Inferior parietal cortex (tissue), 1 donor: ENCODE measurements around the gene GRM5.
"Not testable (repeated sequence)": the region's sequence is repeated elsewhere in the genome, so short reads cannot be mapped to it uniquely, and the experiment has no call there.

ENCODE experiments used
- DNase-seq: peaks from one replicate; pipeline ENCODE4 v3.0.0-alpha.2; 2016; ENCODE audit errors: extremely low spot score

The GRM5 gene

GRCh38 chr11:88838139-88838538 is 227.6 kb downstream of the GRM5 start:
- not testable (repeated sequence) for DNase-seq

GRCh38 chr11:88835709-88836108 is 230.1 kb downstream of the GRM5 start:
- DNase-seq = not testable (repeated sequence)

GRCh38 chr11:88831303-88831890 is 234.4 kb downstream of the GRM5 start:
- DNase-seq = no peak

GRCh38 chr11:88827018-88827676 is 238.6 kb downstream of the GRM5 start:
- no peak for DNase-seq

- no peak for DNase-seq
Observed at GRCh38 chr11:88819616-88820015, 246.2 kb downstream of the GRM5 start.

GRCh38 chr11:88818978-88819377 is 246.8 kb downstream of the GRM5 start:
- no peak for DNase-seq

- DNase-seq = no peak
Observed at GRCh38 chr11:88815505-88815904, 250.3 kb downstream of the GRM5 start.

- DNase-seq = no peak
Observed at GRCh38 chr11:88814076-88814475, 251.7 kb downstream of the GRM5 start.

- no peak for DNase-seq
Observed at GRCh38 chr11:88813233-88813915, 252.4 kb downstream of the GRM5 start.

GRCh38 chr11:88810420-88811097 is 255.2 kb downstream of the GRM5 start:
- DNase-seq = no peak

- no peak for DNase-seq
Observed at GRCh38 chr11:88809126-88809525, 256.7 kb downstream of the GRM5 start.

GRCh38 chr11:88807349-88807748 is 258.4 kb downstream of the GRM5 start:
- DNase-seq = no peak

GRCh38 chr11:88806410-88806809 is 259.4 kb downstream of the GRM5 start:
- no peak for DNase-seq

GRCh38 chr11:88801484-88802123 is 264.2 kb downstream of the GRM5 start:
- no peak for DNase-seq

GRCh38 chr11:88799771-88800500 is 265.8 kb downstream of the GRM5 start:
- peak; percentile 23 for DNase-seq

GRCh38 chr11:88790182-88790581 is 275.6 kb downstream of the GRM5 start:
- DNase-seq = no peak

- DNase-seq = no peak
Observed at GRCh38 chr11:88779577-88779976, 286.2 kb downstream of the GRM5 start.

- no peak for DNase-seq
Observed at GRCh38 chr11:88770475-88771079, 295.2 kb downstream of the GRM5 start.

GRCh38 chr11:88744140-88744539 is 321.6 kb downstream of the GRM5 start:
- DNase-seq = no peak

GRCh38 chr11:88739524-88739923 is 326.3 kb downstream of the GRM5 start:
- no peak for DNase-seq

- peak; percentile 54 for DNase-seq
Observed at GRCh38 chr11:88709567-88709966, 356.2 kb downstream of the GRM5 start.
